Mesenchymal stem cell (in vitro differentiated cells and primary cell): Measurements from ENCODE around the gene SPRED2.

Source experiments
- DNase-seq: peaks from one replicate; pipeline ENCODE4 v3.0.0-alpha.2; 2013
- H2AFZ ChIP-seq: one replicate; pipeline ENCODE4 v1.6.1; 2013; ENCODE audit warnings: low read depth, mild to moderate bottlenecking, control low read depth, inconsistent platforms, low read length, moderate library complexity
- H2AK5ac ChIP-seq: 2 replicates; pipeline ENCODE4 v1.6.1; 2013; ENCODE audit warnings: low read length, moderate library complexity, mild to moderate bottlenecking, inconsistent platforms; ENCODE audit not compliant: severe bottlenecking
- H2BK120ac ChIP-seq: one replicate; pipeline ENCODE4 v1.6.1; 2013; ENCODE audit warnings: low read depth, mild to moderate bottlenecking, inconsistent platforms, low read length, moderate library complexity
- H2BK12ac ChIP-seq, 2 experiments: one replicate each; pipeline ENCODE4 v1.6.1; 2013; ENCODE audit warnings: inconsistent platforms in 2 of 2, low read length in 2 of 2, mild to moderate bottlenecking in 2 of 2, moderate library complexity in 2 of 2, control low read depth in 1 of 2
- H2BK15ac ChIP-seq: one replicate; pipeline ENCODE4 v1.6.1; 2013; ENCODE audit warnings: mild to moderate bottlenecking, low read depth, inconsistent platforms; ENCODE audit not compliant: poor library complexity, severe bottlenecking
- H2BK5ac ChIP-seq: 2 replicates; pipeline ENCODE4 v1.6.1; 2013; ENCODE audit warnings: low read depth, mild to moderate bottlenecking, low read length, control low read depth, inconsistent platforms; ENCODE audit not compliant: poor library complexity, severe bottlenecking
- H3K14ac ChIP-seq, 2 experiments: one replicate each; pipeline ENCODE4 v1.6.1; 2013; ENCODE audit warnings: inconsistent platforms in 2 of 2, low read length in 2 of 2, control low read depth in 1 of 2, mild to moderate bottlenecking in 1 of 2, moderate library complexity in 1 of 2
- H3K18ac ChIP-seq, 2 experiments: one replicate each; pipeline ENCODE4 v1.6.1; 2013; ENCODE audit warnings: inconsistent platforms in 2 of 2, low read length in 2 of 2, control low read depth in 1 of 2, low read depth in 1 of 2, mild to moderate bottlenecking in 1 of 2
- H3K23ac ChIP-seq, 2 experiments: one replicate each; pipeline ENCODE4 v1.6.1; 2013; ENCODE audit warnings: inconsistent platforms in 2 of 2, low read length in 2 of 2, mild to moderate bottlenecking in 2 of 2, moderate library complexity in 2 of 2, control low read depth in 1 of 2
- H3K27ac ChIP-seq: 2 replicates; pipeline ENCODE4 v1.5.1; 2013; ENCODE audit warnings: mild to moderate bottlenecking, moderate library complexity, low read length, control low read depth, inconsistent platforms; ENCODE audit not compliant: poor library complexity, severe bottlenecking
- H3K27me3 ChIP-seq, 2 experiments: 2 replicates each; pipeline versions ENCODE4 v1.6.1 to v1.7.0; 2013; ENCODE audit warnings: low read length in 2 of 2, mild to moderate bottlenecking in 2 of 2, moderate library complexity in 2 of 2, control low read depth in 1 of 2, inconsistent platforms in 1 of 2; ENCODE audit not compliant: control insufficient read depth in 1 of 2, insufficient read depth in 1 of 2
- H3K36me3 ChIP-seq, 2 experiments: 2 replicates each; pipeline versions ENCODE4 v1.6.1 to v1.7.0; 2013; ENCODE audit warnings: low read length in 2 of 2, control low read depth in 1 of 2, inconsistent platforms in 1 of 2, low read depth in 1 of 2, mild to moderate bottlenecking in 1 of 2; ENCODE audit not compliant: insufficient read depth in 2 of 2, control insufficient read depth in 1 of 2
- H3K4ac ChIP-seq, 2 experiments: one replicate each; pipeline ENCODE4 v1.6.1; 2013; ENCODE audit warnings: inconsistent platforms in 2 of 2, low read length in 2 of 2, mild to moderate bottlenecking in 2 of 2, moderate library complexity in 2 of 2, control low read depth in 1 of 2, low read depth in 1 of 2
- H3K4me1 ChIP-seq: 2 replicates; pipeline ENCODE4 v1.6.1; 2013; ENCODE audit warnings: low read depth, low read length, control low read depth; ENCODE audit not compliant: control insufficient read depth, insufficient read depth
- H3K4me2 ChIP-seq: 2 replicates; pipeline ENCODE4 v1.6.1; 2013; ENCODE audit warnings: low read length, mild to moderate bottlenecking, inconsistent platforms; ENCODE audit not compliant: poor library complexity, severe bottlenecking
- H3K4me3 ChIP-seq, 2 experiments: 2 replicates each; pipeline versions ENCODE4 v1.5.1 to v1.7.0; 2013; ENCODE audit warnings: low read length in 2 of 2, mild to moderate bottlenecking in 2 of 2, control low read depth in 1 of 2, low read depth in 1 of 2; ENCODE audit not compliant: insufficient read depth in 1 of 2
- H3K79me1 ChIP-seq: replicated peaks from 2 replicates; pipeline ENCODE4 v1.6.1; 2013; ENCODE audit warnings: mild to moderate bottlenecking, control low read depth, low read length, inconsistent platforms; ENCODE audit not compliant: poor library complexity, severe bottlenecking
- H3K9ac ChIP-seq: 2 replicates; pipeline ENCODE4 v1.7.0; 2013; ENCODE audit warnings: mild to moderate bottlenecking, low read length, moderate library complexity
- H3K9me3 ChIP-seq: 2 replicates; pipeline ENCODE4 v1.7.0; 2013; ENCODE audit warnings: mild to moderate bottlenecking, low read length; ENCODE audit not compliant: control insufficient read depth
- H4K8ac ChIP-seq: one replicate; pipeline ENCODE4 v1.6.1; 2013; ENCODE audit warnings: inconsistent platforms, mild to moderate bottlenecking, low read length, moderate library complexity
- H4K91ac ChIP-seq: one replicate; pipeline ENCODE4 v1.6.1; 2013; ENCODE audit warnings: mild to moderate bottlenecking, low read length, inconsistent platforms
- WGBS: methylation state at CpG from one replicate; pipeline ENCODE4 v1.1.7; 2013; ENCODE audit warnings: mixed read lengths; 5-methylcytosine and 5-hydroxymethylcytosine counted together

SPRED2 gene

DNA sequence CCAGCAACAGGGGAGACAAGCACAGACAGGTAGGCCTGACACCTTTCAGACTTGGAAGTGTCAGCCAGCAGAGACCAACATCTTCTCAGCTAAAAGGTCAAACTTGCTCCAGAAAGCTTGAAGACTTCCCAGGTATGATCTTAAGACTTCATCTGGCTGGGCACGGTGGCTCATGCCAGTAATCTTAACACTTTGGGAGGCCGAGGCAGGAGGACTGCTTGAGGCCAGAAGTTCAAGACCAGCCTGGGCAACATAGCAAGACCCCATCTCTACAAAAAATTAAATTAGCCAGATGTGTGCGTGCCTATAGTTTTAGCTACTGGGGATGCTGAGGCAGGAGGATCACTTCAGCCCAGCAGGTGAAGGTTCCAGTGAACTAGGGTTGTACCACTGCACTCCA lies 39.0 kb upstream of the SPRED2 start:
- H2BK120ac ChIP-seq, result no peak overlapping the region
- H3K36me3 ChIP-seq, result peaks cover 0 to 17% of the 10 kb centered on the region in 2 experiments
- no peak overlapping the region for H3K4me2 ChIP-seq
- H3K79me1 ChIP-seq, result no peaks in the 10 kb centered on the region
- H3K18ac ChIP-seq, result no peak overlapping the region
- H2AFZ ChIP-seq, result no peak overlapping the region
- H3K4me1 ChIP-seq, result no peaks in the 10 kb centered on the region
- no peak overlapping the region for H3K4ac ChIP-seq
- H2BK15ac ChIP-seq, result no peak overlapping the region
- no peak overlapping the region for H3K23ac ChIP-seq
- H2BK5ac ChIP-seq, result no peak overlapping the region
- no peak for DNase-seq
- H3K4me3 ChIP-seq, result no peak overlapping the region
- H3K9ac ChIP-seq, result no peak overlapping the region
- H3K27me3 ChIP-seq, result no peaks in the 10 kb centered on the region
- no peak overlapping the region for H4K8ac ChIP-seq
- H2AK5ac ChIP-seq, result no peak overlapping the region
- peaks cover 40% of the 10 kb centered on the region for H3K9me3 ChIP-seq
- no peak overlapping the region for H3K27ac ChIP-seq
- H3K14ac ChIP-seq, result no peak overlapping the region
- H2BK12ac ChIP-seq, result no peak overlapping the region
- H4K91ac ChIP-seq, result no peak overlapping the region
- WGBS, result 96% methylated on average over 3 of the region's 3 CpGs

DNA sequence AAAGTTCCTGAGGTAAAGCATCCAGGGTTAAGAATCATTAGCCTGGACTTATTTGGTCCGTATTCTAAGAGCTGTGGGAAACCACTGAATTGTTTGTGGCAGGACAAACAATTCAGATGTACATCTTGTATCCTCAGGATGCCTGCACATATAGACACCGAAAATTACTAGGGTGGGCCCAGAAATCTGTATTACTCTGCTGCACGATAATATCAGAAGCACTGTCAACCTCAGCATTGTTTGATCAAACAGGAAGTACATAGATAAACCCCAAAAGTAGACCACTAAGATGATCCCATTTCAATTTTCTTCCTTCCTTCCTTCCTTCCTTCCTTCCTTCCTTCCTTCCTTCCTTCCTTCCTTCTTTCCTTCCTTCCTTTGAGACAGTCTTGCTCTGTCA lies 34.2 kb upstream of the SPRED2 start:
- H3K4me2 ChIP-seq, result no peak overlapping the region
- H2BK120ac ChIP-seq, result no peak overlapping the region
- peaks cover 0 to 5% of the 10 kb centered on the region in 2 experiments for H3K36me3 ChIP-seq
- no peak overlapping the region for H3K23ac ChIP-seq
- H3K27ac ChIP-seq, result no peak overlapping the region
- no peak overlapping the region for H2BK15ac ChIP-seq
- H3K18ac ChIP-seq, result no peak overlapping the region
- H3K9ac ChIP-seq, result no peak overlapping the region
- H3K4me1 ChIP-seq, result no peaks in the 10 kb centered on the region
- H4K8ac ChIP-seq, result no peak overlapping the region
- no peak overlapping the region for H2AK5ac ChIP-seq
- no peak overlapping the region for H3K14ac ChIP-seq
- no peak overlapping the region for H2BK12ac ChIP-seq
- no peak overlapping the region for H3K4me3 ChIP-seq
- no peaks in the 10 kb centered on the region for H3K27me3 ChIP-seq
- H2BK5ac ChIP-seq, result no peak overlapping the region
- WGBS, result 94% methylated on average over 3 of the region's 3 CpGs
- H3K9me3 ChIP-seq, result no peaks in the 10 kb centered on the region
- H3K4ac ChIP-seq, result no peak overlapping the region
- no peak for DNase-seq
- H3K79me1 ChIP-seq, result no peaks in the 10 kb centered on the region
- no peak overlapping the region for H4K91ac ChIP-seq
- H2AFZ ChIP-seq, result no peak overlapping the region

GRCh38 chr2:65465857-65466256 lies 33.5 kb upstream of the SPRED2 start:
- Histone ChIP-seq H3K9ac (no peak overlapping the region), H2BK15ac (no peak overlapping the region), H2BK12ac (no peak overlapping the region), H3K79me1 (no peaks in the 10 kb centered on the region), H3K27ac (no peak overlapping the region), H3K23ac (no peak overlapping the region), H3K9me3 (no peaks in the 10 kb centered on the region), H4K91ac (no peak overlapping the region), H3K14ac (no peak overlapping the region), H2AK5ac (no peak overlapping the region), H3K36me3 (no peaks in the 10 kb centered on the region), H3K4me1 (no peaks in the 10 kb centered on the region), H3K4me3 (no peak overlapping the region), H2AFZ (no peak overlapping the region), H3K4ac (no peak overlapping the region), H3K27me3 (no peaks in the 10 kb centered on the region), H4K8ac (no peak overlapping the region), H2BK120ac (no peak overlapping the region), H3K4me2 (no peak overlapping the region), H3K18ac (no peak overlapping the region), H2BK5ac (no peak overlapping the region)
- DNase-seq, result no peak
- 80% methylated on average over 3 of the region's 5 CpGs for WGBS

DNA sequence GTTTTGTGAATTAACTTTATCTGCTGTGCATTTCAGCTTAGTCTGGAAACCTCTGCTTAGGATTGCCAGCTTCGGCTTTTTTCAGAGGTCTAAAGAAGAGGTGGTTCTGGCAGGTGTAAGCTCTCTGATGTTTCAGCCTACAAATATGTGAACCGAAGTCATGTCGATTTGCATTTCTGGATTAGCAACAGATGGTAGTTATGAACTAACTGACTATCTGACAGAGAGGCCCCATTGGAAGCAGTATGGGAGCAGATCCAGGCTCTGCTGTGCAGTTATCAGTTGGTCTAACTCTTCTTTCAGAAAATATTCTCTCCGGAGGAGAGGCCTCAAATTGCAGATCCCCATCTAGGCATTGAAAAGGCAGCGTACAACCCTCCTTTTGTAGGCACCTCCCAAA lies 32.7 kb upstream of the SPRED2 start:
- H2BK5ac ChIP-seq, result no peak overlapping the region
- no peak overlapping the region for H4K91ac ChIP-seq
- H3K4me3 ChIP-seq, result no peak overlapping the region
- H3K4me1 ChIP-seq, result no peaks in the 10 kb centered on the region
- H2BK120ac ChIP-seq, result no peak overlapping the region
- no peak overlapping the region for H3K27ac ChIP-seq
- no peak overlapping the region for H2BK12ac ChIP-seq
- H3K23ac ChIP-seq, result no peak overlapping the region
- H3K9me3 ChIP-seq, result no peaks in the 10 kb centered on the region
- no peaks in the 10 kb centered on the region for H3K27me3 ChIP-seq
- H2AK5ac ChIP-seq, result no peak overlapping the region
- H3K36me3 ChIP-seq, result no peaks in the 10 kb centered on the region
- no peak overlapping the region for H3K18ac ChIP-seq
- H2BK15ac ChIP-seq, result no peak overlapping the region
- no peak overlapping the region for H3K4ac ChIP-seq
- no peaks in the 10 kb centered on the region for H3K79me1 ChIP-seq
- no peak overlapping the region for H3K4me2 ChIP-seq
- WGBS, result 93% methylated on average over 3 of the region's 5 CpGs
- DNase-seq, result no peak
- H3K9ac ChIP-seq, result peak overlapping the region; percentile 26
- no peak overlapping the region for H2AFZ ChIP-seq
- no peak overlapping the region for H4K8ac ChIP-seq
- H3K14ac ChIP-seq, result no peak overlapping the region
